HCT116 (cell line): Measurements from ENCODE around the gene AUTS2. TPM values are rescaled to one million over a fixed set of nuclear protein-coding genes. Genes with fewer than 3 reads are reported as not detected.

Experiments used
- ATAC-seq: fragments of 200-7000 bp; cut with Tn5 transposase; 2 replicates; pipeline ENCODE4 v1.9.1; 2020; ENCODE audit warnings: mild to moderate bottlenecking, moderate library complexity
- BruUV-seq: library from RNA; stranded (reverse); fragments of 400-500 nt; replicated peaks from 2 replicates; lab custom pipeline; 2021; lab: Mats Ljungman, UMichigan
- CTCF ChIA-PET: fragments of 300-600 bp; sonication (Branson Sonifier 250); formaldehyde crosslinking; loops from one replicate; lab custom pipeline; 2021; ENCODE audit warnings: antibody characterized with exemption; lab: Charles Lee
- POLR2A ChIA-PET: fragments of 300-600, 350-600 bp; sonication (Branson Sonifier 250); formaldehyde crosslinking; loops from one replicate; lab custom pipeline; 2021; ENCODE audit warnings: antibody characterized with exemption; lab: Charles Lee
- RAD21 ChIA-PET, 2 experiments: fragments of 300-600 bp; sonication (Branson Sonifier 250); formaldehyde crosslinking; loops; one replicate each; lab custom pipeline; 2023; ENCODE audit warnings: low total read pairs in 2 of 2; ENCODE audit not compliant: uncharacterized antibody in 2 of 2, unreplicated experiment in 2 of 2, low non-redundant PET in 1 of 2; lab: Charles Lee
- DNase-seq: peaks from one replicate; pipeline ENCODE4 v3.0.0-alpha.2; 2010; ENCODE audit warnings: low read depth, low spot score
- H2AFZ ChIP-seq: fragments of 200-600 bp; shearing (Covaris generic), sonication (generic); 2 replicates; pipeline ENCODE4 v1.6.1; 2017; ENCODE audit warnings: low read depth, mixed run types, mixed read lengths, antibody characterized with exemption, low read length; ENCODE audit not compliant: poor library complexity, severe bottlenecking
- H3K27ac ChIP-seq: 2 replicates; pipeline ENCODE4 v1.5.1; 2012; ENCODE audit warnings: low read depth, low read length
- H3K27me3 ChIP-seq: fragments of 200-600 bp; sonication (generic); 2 replicates; pipeline ENCODE4 v1.6.1; 2016; ENCODE audit warnings: mixed run types, low read length, mixed read lengths; ENCODE audit not compliant: insufficient read depth
- H3K36me3 ChIP-seq, 2 experiments: fragments of 200-500 bp in 1 of 2; fragments of 200-600 bp in 1 of 2; sonication (Bioruptor generic) in 1 of 2; sonication (generic) in 1 of 2; 2 replicates each; pipeline versions ENCODE4 v1.5.1 to v1.6.1; 2014 to 2016; ENCODE audit warnings: low read length in 2 of 2, inconsistent platforms in 1 of 2, mixed read lengths in 1 of 2, mixed run types in 1 of 2; ENCODE audit not compliant: insufficient read depth in 2 of 2, control insufficient read depth in 1 of 2
- H3K4me1 ChIP-seq, 2 experiments: fragments of 200-600 bp in 1 of 2; sonication (generic) in 1 of 2; 2 replicates each; pipeline versions ENCODE4 v1.5.1 to v1.6.1; 2012 to 2017; ENCODE audit warnings: low read length in 2 of 2, inconsistent platforms in 1 of 2, mild to moderate bottlenecking in 1 of 2, mixed read lengths in 1 of 2, mixed run types in 1 of 2, moderate library complexity in 1 of 2; ENCODE audit not compliant: insufficient read depth in 2 of 2, control insufficient read depth in 1 of 2
- H3K4me2 ChIP-seq: fragments of 200-600 bp; sonication (generic); 2 replicates; pipeline ENCODE4 v1.6.1; 2017; ENCODE audit warnings: mixed run types, low read length, mixed read lengths
- H3K4me3 ChIP-seq, 2 experiments: fragments of 200-600 bp in 1 of 2; sonication (generic) in 1 of 2; replicated peaks in 1 of 2; 2 replicates each; pipeline ENCODE4 v1.5.1; 2011 to 2016; ENCODE audit warnings: low read length in 2 of 2, control low read depth in 1 of 2, low read depth in 1 of 2, mild to moderate bottlenecking in 1 of 2, mixed read lengths in 1 of 2, mixed run types in 1 of 2
- H3K79me2 ChIP-seq: fragments of 200-600 bp; sonication (generic); 2 replicates; pipeline ENCODE4 v1.6.1; 2017; ENCODE audit warnings: mild to moderate bottlenecking, mixed run types, low read length, moderate library complexity, mixed read lengths; ENCODE audit not compliant: insufficient read depth
- H3K9ac ChIP-seq: fragments of 200-600 bp; sonication (generic); 2 replicates; pipeline ENCODE4 v1.6.1; 2016; ENCODE audit warnings: low read length, mixed read lengths
- H3K9me2 ChIP-seq: fragments of 200-600 bp; sonication (generic), shearing (Covaris generic); 2 replicates; pipeline ENCODE4 v1.6.1; 2017; ENCODE audit warnings: mixed run types, mild to moderate bottlenecking, moderate library complexity; ENCODE audit not compliant: insufficient read depth
- H3K9me3 ChIP-seq, 2 experiments: fragments of 200-500 bp in 1 of 2; fragments of 200-600 bp in 1 of 2; sonication (Bioruptor generic) in 1 of 2; sonication (generic) in 1 of 2; 2 replicates each; pipeline ENCODE4 v1.6.1; 2014 to 2017; ENCODE audit warnings: low read length in 2 of 2, mixed read lengths in 2 of 2, inconsistent platforms in 1 of 2, low read depth in 1 of 2, mild to moderate bottlenecking in 1 of 2, mixed run types in 1 of 2, moderate library complexity in 1 of 2; ENCODE audit not compliant: control insufficient read depth in 1 of 2, insufficient read depth in 1 of 2
- H4K20me1 ChIP-seq: fragments of 200-600 bp; sonication (generic), shearing (Covaris generic); 2 replicates; pipeline ENCODE4 v1.6.1; 2017; ENCODE audit warnings: mixed run types, mild to moderate bottlenecking, moderate library complexity; ENCODE audit not compliant: insufficient read depth
- CBX3 ChIP-seq: IDR thresholded peaks from 2 replicates; pipeline ENCODE4 v1.6.1; 2012; ENCODE audit warnings: low read depth
- EGR1 ChIP-seq: IDR thresholded peaks from 2 replicates; pipeline ENCODE4 v1.6.1; 2012; ENCODE audit warnings: low read depth
- ELF1 ChIP-seq: IDR thresholded peaks from 2 replicates; pipeline ENCODE4 v1.6.1; 2012; ENCODE audit warnings: low read depth, borderline replicate concordance
- EZH2 ChIP-seq: fragments of 200-600 bp; sonication (generic); IDR thresholded peaks from 2 replicates; pipeline ENCODE4 v1.6.1; 2017; ENCODE audit warnings: antibody characterized with exemption, mixed run types
- POLR2A ChIP-seq: IDR thresholded peaks from 2 replicates; pipeline ENCODE4 v1.7.0; 2011; ENCODE audit warnings: borderline replicate concordance; ENCODE audit not compliant: insufficient read depth, insufficient read length; ENCODE audit errors: extremely low read depth
- POLR2AphosphoS5 ChIP-seq: IDR thresholded peaks from 2 replicates; pipeline ENCODE4 v1.6.1; 2011; ENCODE audit warnings: mild to moderate bottlenecking, low read depth, low read length, moderate library complexity
- RAD21 ChIP-seq: IDR thresholded peaks from 2 replicates; pipeline ENCODE4 v1.6.1; 2012; ENCODE audit warnings: low read depth, mild to moderate bottlenecking
- SP1 ChIP-seq: IDR thresholded peaks from 2 replicates; pipeline ENCODE4 v1.6.1; 2012; ENCODE audit warnings: low read depth
- SRF ChIP-seq: IDR thresholded peaks from 2 replicates; pipeline ENCODE4 v1.6.1; 2012; ENCODE audit warnings: low read depth
- TCF7L2 ChIP-seq: IDR thresholded peaks from 2 replicates; pipeline ENCODE4 v1.7.0; 2011; ENCODE audit warnings: borderline replicate concordance, inconsistent platforms; ENCODE audit not compliant: insufficient read depth, insufficient read length; ENCODE audit errors: extremely low read depth
- YY1 ChIP-seq: IDR thresholded peaks from 2 replicates; pipeline ENCODE4 v1.6.1; 2011; ENCODE audit warnings: low read length, low read depth, moderate library complexity, mild to moderate bottlenecking; ENCODE audit not compliant: insufficient replicate concordance; ENCODE audit errors: extremely low read depth
- ZBTB33 ChIP-seq: IDR thresholded peaks from 2 replicates; pipeline ENCODE4 v1.6.1; 2011; ENCODE audit warnings: mild to moderate bottlenecking, low read length, moderate library complexity; ENCODE audit not compliant: insufficient replicate concordance; ENCODE audit errors: extremely low read depth
- ZNF274 ChIP-seq: fragments of 200-500 bp; sonication (Bioruptor generic); IDR thresholded peaks from 2 replicates; pipeline ENCODE4 v1.6.1; 2014; ENCODE audit warnings: mild to moderate bottlenecking, low read depth, low read length, inconsistent platforms
- intact Hi-C: fragments of 100-400 bp; cut with micrococcal nuclease; formaldehyde crosslinking; loops from 2 replicates; pipeline ENCODE4 v1.10.0; 2022
- total RNA-seq: library from RNA; stranded (reverse); gene quantifications from one replicate; pipeline ENCODE4 v1.2.1, GENCODE V29; 2021; ENCODE audit not compliant: unreplicated experiment
- TF ChIP-seq, protein P1 (sequence below): IDR thresholded peaks from 2 replicates; pipeline ENCODE4 v1.6.1; 2012
- TF ChIP-seq, protein P2 (sequence below): IDR thresholded peaks from 2 replicates; pipeline ENCODE4 v1.6.1; 2012

Gene AUTS2
- total RNA-seq, 1 experiment from 2014 or later, result 0.93 TPM

DNA sequence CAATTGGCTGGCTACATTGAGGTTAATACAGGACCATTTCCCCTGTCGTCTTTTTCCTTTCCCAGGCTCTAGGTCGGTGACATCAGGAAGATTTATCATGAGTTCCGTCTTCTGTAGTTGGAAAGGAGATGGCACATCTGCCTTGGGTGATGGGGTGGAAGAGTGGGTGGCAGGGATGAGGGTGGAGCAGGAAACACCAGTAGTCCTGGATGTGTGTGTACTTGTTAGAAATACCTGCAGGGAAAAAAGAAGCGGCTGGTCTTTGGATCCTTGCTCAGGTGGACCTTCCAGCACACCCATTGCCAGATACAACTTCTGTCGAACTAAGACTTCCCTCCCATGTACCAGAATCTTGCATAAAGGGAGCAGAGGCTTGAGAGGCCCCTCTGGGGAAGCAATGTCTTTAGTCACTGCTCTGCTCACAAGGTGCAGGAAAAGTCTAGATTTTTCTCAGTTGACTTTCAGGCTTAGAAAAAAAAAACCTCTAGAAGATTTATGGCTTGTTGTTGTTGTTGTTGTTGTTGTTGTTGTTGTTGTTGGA is 1016.9 kb downstream of the AUTS2 start (continued):
- TF ChIP-seq YY1 (no peak), EZH2 (no peak)
- TF ChIP-seq, all 23 proteins: peak for 0

DNA sequence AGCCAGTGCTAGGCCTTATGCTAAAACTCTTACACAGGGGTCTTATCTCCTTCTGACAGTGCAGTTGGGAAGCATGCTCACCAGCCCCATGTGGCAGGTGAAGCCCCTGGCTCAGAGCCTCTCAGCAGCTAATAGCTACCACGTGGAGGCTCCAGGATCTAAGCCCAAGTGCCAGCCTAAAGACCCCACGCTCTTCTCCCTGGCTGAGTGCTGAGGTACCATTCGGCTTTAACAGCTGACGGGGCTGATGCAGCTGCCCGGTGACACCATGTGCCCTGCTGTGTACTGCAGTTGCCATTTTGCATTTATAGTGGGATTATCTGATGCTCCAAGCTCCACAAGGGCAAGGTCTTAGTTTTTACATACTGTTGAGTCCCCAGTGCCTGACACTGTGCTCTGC is 1017.9 kb downstream of the AUTS2 start:
- TF ChIP-seq ELF1, result no peak
- TF ChIP-seq, protein P1, sequence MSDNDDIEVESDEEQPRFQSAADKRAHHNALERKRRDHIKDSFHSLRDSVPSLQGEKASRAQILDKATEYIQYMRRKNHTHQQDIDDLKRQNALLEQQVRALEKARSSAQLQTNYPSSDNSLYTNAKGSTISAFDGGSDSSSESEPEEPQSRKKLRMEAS, result no peak
- TF ChIP-seq, protein P2, sequence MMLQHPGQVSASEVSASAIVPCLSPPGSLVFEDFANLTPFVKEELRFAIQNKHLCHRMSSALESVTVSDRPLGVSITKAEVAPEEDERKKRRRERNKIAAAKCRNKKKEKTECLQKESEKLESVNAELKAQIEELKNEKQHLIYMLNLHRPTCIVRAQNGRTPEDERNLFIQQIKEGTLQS, result no peak
- TF ChIP-seq ZBTB33, result no peak
- no peak for TF ChIP-seq CBX3
- TF ChIP-seq SP1, result no peak
- no peak for TF ChIP-seq TCF7L2
- TF ChIP-seq EZH2, result no peak
- TF ChIP-seq EGR1, result no peak
- TF ChIP-seq SRF, result no peak
- TF ChIP-seq POLR2AphosphoS5, result no peak
- no peak for TF ChIP-seq ZNF274
- no peak for TF ChIP-seq RAD21
- TF ChIP-seq POLR2A, result no peak
- TF ChIP-seq YY1, result no peak
- DNase-seq, result no peak
- Histone ChIP-seq H3K79me2 (no peaks in the 10 kb centered on the region), H4K20me1 (no peaks in the 10 kb centered on the region), H3K27me3 (no peaks in the 10 kb centered on the region), H3K4me3 (no peak overlapping the region), H3K9ac (no peak overlapping the region), H3K4me2 (no peak overlapping the region), H3K27ac (no peak overlapping the region), H3K9me2 (no peaks in the 10 kb centered on the region), H3K36me3 (no peaks in the 10 kb centered on the region), H2AFZ (no peak overlapping the region), H3K9me3 (peaks cover 4 to 25% of the 10 kb centered on the region in 2 experiments; a peak in 2 of 4 replicates), H3K4me1 (no peaks in the 10 kb centered on the region)
- CTCF ChIA-PET, result no interaction called here
- intact Hi-C loops, result no loop called here
- RAD21 ChIA-PET, result no interaction called here
- BruUV-seq, result no TSS peak
- POLR2A ChIA-PET, result no interaction called here
- no peak for ATAC-seq
